ENCODE measurements around the gene TJAP1.
"Not testable (repeated sequence)": the region's sequence is repeated elsewhere in the genome, so short reads cannot be mapped to it uniquely, and the experiment has no call there.

The TJAP1 gene

GRCh38 chr6:43508481-43509141 lies 31.2 kb downstream of the TJAP1 start:
- DNase-seq: no peak

- no peak for DNase-seq
These were observed 32.0 kb downstream of the TJAP1 start for GRCh38 chr6:43509142-43509983.

GRCh38 chr6:43509984-43510826 lies 32.8 kb downstream of the TJAP1 start, which contains the start of gene LRRC73:
Gene LRRC73, minus strand, starts transcription at chr6:43510346. Its CDS starts 561 bp downstream, at chr6:43509785.
- no peak for DNase-seq

- no peak for DNase-seq
These were observed 33.4 kb downstream of the TJAP1 start for GRCh38 chr6:43510827-43511163.

GRCh38 chr6:43511824-43512415 lies 34.5 kb downstream of the TJAP1 start:
- no peak for DNase-seq

- no peak for DNase-seq
These were observed 38.4 kb downstream of the TJAP1 start for GRCh38 chr6:43515808-43516207.

GRCh38 chr6:43516367-43516696 lies 39.0 kb downstream of the TJAP1 start:
- no peak for DNase-seq

- DNase-seq: peak; percentile 97
These were observed 39.5 kb downstream of the TJAP1 start, which contains the start of the genes POLR1C and YIPF3 for GRCh38 chr6:43516697-43517504. Gene POLR1C, plus strand, starts transcription at chr6:43517089. Its CDS starts 21 bp downstream, at chr6:43517110. Gene YIPF3, minus strand, starts transcription at chr6:43516926. Its CDS starts 119 bp downstream, at chr6:43516807.

GRCh38 chr6:43517505-43518357 lies 40.4 kb downstream of the TJAP1 start:
- no peak for DNase-seq

GRCh38 chr6:43520097-43520496 lies 42.7 kb downstream of the TJAP1 start:
- DNase-seq: no peak

GRCh38 chr6:43521836-43522235 lies 44.5 kb downstream of the TJAP1 start:
- DNase-seq: no peak

- no peak for DNase-seq
These were observed 45.3 kb downstream of the TJAP1 start for GRCh38 chr6:43522547-43523261.

- no peak for DNase-seq
These were observed 45.9 kb downstream of the TJAP1 start for GRCh38 chr6:43523284-43523683.

GRCh38 chr6:43524483-43524961 lies 47.2 kb downstream of the TJAP1 start:
- no peak for DNase-seq

GRCh38 chr6:43532201-43532600 lies 54.8 kb downstream of the TJAP1 start:
- DNase-seq: no peak

GRCh38 chr6:43538986-43539385 lies 61.6 kb downstream of the TJAP1 start:
- not testable (repeated sequence) for DNase-seq

GRCh38 chr6:43539409-43539808 lies 62.0 kb downstream of the TJAP1 start:
- not testable (repeated sequence) for DNase-seq

- no peak for DNase-seq
These were observed 63.1 kb downstream of the TJAP1 start for GRCh38 chr6:43540507-43540906.

- no peak for DNase-seq
These were observed 64.6 kb downstream of the TJAP1 start for GRCh38 chr6:43541774-43542471.

GRCh38 chr6:43544461-43544860 lies 67.1 kb downstream of the TJAP1 start:
- DNase-seq: no peak

All from NCI-H2081 treated with DMSO at 0.1 percent for 48 hours (cell line).